ENCODE data around the gene RASGRP4.
A peak's percentile ranks its signal among the peaks of the same experiment; 100 is the strongest.

- TF ChIP-seq CTCF (conservative IDR thresholded peaks at IDR 0.05; ENCODE audit: low read length) = peak; percentile 22; the same call in 1 of the 2 replicates
- TF ChIP-seq EZH2phosphoT487 (IDR thresholded peaks at IDR 0.05; ENCODE audit: borderline replicate concordance) = no peak
Observed at GRCh38 chr19:38425810-38426466, at the start of gene RASGRP4.
